HCT116 (cell line): ENCODE results near the gene MFAP3L. TPM values are rescaled to one million over a fixed set of nuclear protein-coding genes. Genes with fewer than 3 reads are reported as not detected.

Source experiments
- ATAC-seq: fragments of 200-7000 bp; cut with Tn5 transposase; 2 replicates; pipeline ENCODE4 v1.9.1; 2020; ENCODE audit warnings: mild to moderate bottlenecking, moderate library complexity
- BruUV-seq: library from RNA; stranded (reverse); fragments of 400-500 nt; replicated peaks from 2 replicates; lab custom pipeline; 2021; lab: Mats Ljungman, UMichigan
- CTCF ChIA-PET: fragments of 300-600 bp; sonication (Branson Sonifier 250); formaldehyde crosslinking; loops from one replicate; lab custom pipeline; 2021; ENCODE audit warnings: antibody characterized with exemption; lab: Charles Lee
- POLR2A ChIA-PET: fragments of 300-600, 350-600 bp; sonication (Branson Sonifier 250); formaldehyde crosslinking; loops from one replicate; lab custom pipeline; 2021; ENCODE audit warnings: antibody characterized with exemption; lab: Charles Lee
- RAD21 ChIA-PET, 2 experiments: fragments of 300-600 bp; sonication (Branson Sonifier 250); formaldehyde crosslinking; loops; one replicate each; lab custom pipeline; 2023; ENCODE audit warnings: low total read pairs in 2 of 2; ENCODE audit not compliant: uncharacterized antibody in 2 of 2, unreplicated experiment in 2 of 2, low non-redundant PET in 1 of 2; lab: Charles Lee
- DNase-seq: peaks from one replicate; pipeline ENCODE4 v3.0.0-alpha.2; 2010; ENCODE audit warnings: low read depth, low spot score
- H2AFZ ChIP-seq: fragments of 200-600 bp; shearing (Covaris generic), sonication (generic); 2 replicates; pipeline ENCODE4 v1.6.1; 2017; ENCODE audit warnings: low read depth, mixed run types, mixed read lengths, antibody characterized with exemption, low read length; ENCODE audit not compliant: poor library complexity, severe bottlenecking
- H3K27ac ChIP-seq: 2 replicates; pipeline ENCODE4 v1.5.1; 2012; ENCODE audit warnings: low read depth, low read length
- H3K27me3 ChIP-seq: fragments of 200-600 bp; sonication (generic); 2 replicates; pipeline ENCODE4 v1.6.1; 2016; ENCODE audit warnings: mixed run types, low read length, mixed read lengths; ENCODE audit not compliant: insufficient read depth
- H3K36me3 ChIP-seq, 2 experiments: fragments of 200-500 bp in 1 of 2; fragments of 200-600 bp in 1 of 2; sonication (Bioruptor generic) in 1 of 2; sonication (generic) in 1 of 2; 2 replicates each; pipeline versions ENCODE4 v1.5.1 to v1.6.1; 2014 to 2016; ENCODE audit warnings: low read length in 2 of 2, inconsistent platforms in 1 of 2, mixed read lengths in 1 of 2, mixed run types in 1 of 2; ENCODE audit not compliant: insufficient read depth in 2 of 2, control insufficient read depth in 1 of 2
- H3K4me1 ChIP-seq, 2 experiments: fragments of 200-600 bp in 1 of 2; sonication (generic) in 1 of 2; 2 replicates each; pipeline versions ENCODE4 v1.5.1 to v1.6.1; 2012 to 2017; ENCODE audit warnings: low read length in 2 of 2, inconsistent platforms in 1 of 2, mild to moderate bottlenecking in 1 of 2, mixed read lengths in 1 of 2, mixed run types in 1 of 2, moderate library complexity in 1 of 2; ENCODE audit not compliant: insufficient read depth in 2 of 2, control insufficient read depth in 1 of 2
- H3K4me2 ChIP-seq: fragments of 200-600 bp; sonication (generic); 2 replicates; pipeline ENCODE4 v1.6.1; 2017; ENCODE audit warnings: mixed run types, low read length, mixed read lengths
- H3K4me3 ChIP-seq, 2 experiments: fragments of 200-600 bp in 1 of 2; sonication (generic) in 1 of 2; replicated peaks in 1 of 2; 2 replicates each; pipeline ENCODE4 v1.5.1; 2011 to 2016; ENCODE audit warnings: low read length in 2 of 2, control low read depth in 1 of 2, low read depth in 1 of 2, mild to moderate bottlenecking in 1 of 2, mixed read lengths in 1 of 2, mixed run types in 1 of 2
- H3K79me2 ChIP-seq: fragments of 200-600 bp; sonication (generic); 2 replicates; pipeline ENCODE4 v1.6.1; 2017; ENCODE audit warnings: mild to moderate bottlenecking, mixed run types, low read length, moderate library complexity, mixed read lengths; ENCODE audit not compliant: insufficient read depth
- H3K9ac ChIP-seq: fragments of 200-600 bp; sonication (generic); 2 replicates; pipeline ENCODE4 v1.6.1; 2016; ENCODE audit warnings: low read length, mixed read lengths
- H3K9me2 ChIP-seq: fragments of 200-600 bp; sonication (generic), shearing (Covaris generic); 2 replicates; pipeline ENCODE4 v1.6.1; 2017; ENCODE audit warnings: mixed run types, mild to moderate bottlenecking, moderate library complexity; ENCODE audit not compliant: insufficient read depth
- H3K9me3 ChIP-seq, 2 experiments: fragments of 200-500 bp in 1 of 2; fragments of 200-600 bp in 1 of 2; sonication (Bioruptor generic) in 1 of 2; sonication (generic) in 1 of 2; 2 replicates each; pipeline ENCODE4 v1.6.1; 2014 to 2017; ENCODE audit warnings: low read length in 2 of 2, mixed read lengths in 2 of 2, inconsistent platforms in 1 of 2, low read depth in 1 of 2, mild to moderate bottlenecking in 1 of 2, mixed run types in 1 of 2, moderate library complexity in 1 of 2; ENCODE audit not compliant: control insufficient read depth in 1 of 2, insufficient read depth in 1 of 2
- H4K20me1 ChIP-seq: fragments of 200-600 bp; sonication (generic), shearing (Covaris generic); 2 replicates; pipeline ENCODE4 v1.6.1; 2017; ENCODE audit warnings: mixed run types, mild to moderate bottlenecking, moderate library complexity; ENCODE audit not compliant: insufficient read depth
- ATF3 ChIP-seq: IDR thresholded peaks from 2 replicates; pipeline ENCODE4 v1.6.1; 2012
- CBX3 ChIP-seq: IDR thresholded peaks from 2 replicates; pipeline ENCODE4 v1.6.1; 2012; ENCODE audit warnings: low read depth
- EGR1 ChIP-seq: IDR thresholded peaks from 2 replicates; pipeline ENCODE4 v1.6.1; 2012; ENCODE audit warnings: low read depth
- ELF1 ChIP-seq: IDR thresholded peaks from 2 replicates; pipeline ENCODE4 v1.6.1; 2012; ENCODE audit warnings: low read depth, borderline replicate concordance
- EZH2 ChIP-seq: fragments of 200-600 bp; sonication (generic); IDR thresholded peaks from 2 replicates; pipeline ENCODE4 v1.6.1; 2017; ENCODE audit warnings: antibody characterized with exemption, mixed run types
- FOSL1 ChIP-seq: IDR thresholded peaks from 2 replicates; pipeline ENCODE4 v1.6.1; 2012; ENCODE audit warnings: low read depth
- JUND ChIP-seq: IDR thresholded peaks from 2 replicates; pipeline ENCODE4 v1.6.1; 2012
- MAX ChIP-seq: IDR thresholded peaks from 2 replicates; pipeline ENCODE4 v1.6.1; 2012
- POLR2A ChIP-seq: IDR thresholded peaks from 2 replicates; pipeline ENCODE4 v1.7.0; 2011; ENCODE audit warnings: borderline replicate concordance; ENCODE audit not compliant: insufficient read depth, insufficient read length; ENCODE audit errors: extremely low read depth
- POLR2AphosphoS5 ChIP-seq: IDR thresholded peaks from 2 replicates; pipeline ENCODE4 v1.6.1; 2011; ENCODE audit warnings: mild to moderate bottlenecking, low read depth, low read length, moderate library complexity
- SIN3A ChIP-seq: IDR thresholded peaks from 2 replicates; pipeline ENCODE4 v1.6.1; 2012; ENCODE audit warnings: low read depth
- SP1 ChIP-seq: IDR thresholded peaks from 2 replicates; pipeline ENCODE4 v1.6.1; 2012; ENCODE audit warnings: low read depth
- SRF ChIP-seq: IDR thresholded peaks from 2 replicates; pipeline ENCODE4 v1.6.1; 2012; ENCODE audit warnings: low read depth
- TCF7L2 ChIP-seq: IDR thresholded peaks from 2 replicates; pipeline ENCODE4 v1.7.0; 2011; ENCODE audit warnings: borderline replicate concordance, inconsistent platforms; ENCODE audit not compliant: insufficient read depth, insufficient read length; ENCODE audit errors: extremely low read depth
- YY1 ChIP-seq: IDR thresholded peaks from 2 replicates; pipeline ENCODE4 v1.6.1; 2011; ENCODE audit warnings: low read length, low read depth, moderate library complexity, mild to moderate bottlenecking; ENCODE audit not compliant: insufficient replicate concordance; ENCODE audit errors: extremely low read depth
- ZFX ChIP-seq: fragments of 450-650 bp; IDR thresholded peaks from 2 replicates; pipeline ENCODE4 v1.6.1; 2017
- ZNF274 ChIP-seq: fragments of 200-500 bp; sonication (Bioruptor generic); IDR thresholded peaks from 2 replicates; pipeline ENCODE4 v1.6.1; 2014; ENCODE audit warnings: mild to moderate bottlenecking, low read depth, low read length, inconsistent platforms
- intact Hi-C: fragments of 100-400 bp; cut with micrococcal nuclease; formaldehyde crosslinking; loops from 2 replicates; pipeline ENCODE4 v1.10.0; 2022
- total RNA-seq: library from RNA; stranded (reverse); gene quantifications from one replicate; pipeline ENCODE4 v1.2.1, GENCODE V29; 2021; ENCODE audit not compliant: unreplicated experiment
- TF ChIP-seq, protein P1 (sequence below), 3 experiments: fragments of 200-600 bp in 1 of 3; sonication (generic) in 1 of 3; IDR thresholded peaks in 2 of 3; conservative IDR thresholded peaks in 1 of 3; 2 replicates each; pipeline ENCODE4 v1.5.1; 2012 to 2017; ENCODE audit warnings: low read depth in 2 of 3, low read length in 2 of 3, antibody characterized with exemption in 1 of 3, borderline replicate concordance in 1 of 3, control low read depth in 1 of 3, mild to moderate bottlenecking in 1 of 3, mixed read lengths in 1 of 3, mixed run types in 1 of 3, moderate library complexity in 1 of 3; ENCODE audit not compliant: insufficient read depth in 1 of 3
- TF ChIP-seq, protein P2 (sequence below): IDR thresholded peaks from 2 replicates; pipeline ENCODE4 v1.6.1; 2011; ENCODE audit warnings: mild to moderate bottlenecking, low read length, moderate library complexity; ENCODE audit not compliant: insufficient replicate concordance; ENCODE audit errors: extremely low read depth

MFAP3L gene
- total RNA-seq, 1 experiment from 2014 or later: 8.4 TPM

DNA sequence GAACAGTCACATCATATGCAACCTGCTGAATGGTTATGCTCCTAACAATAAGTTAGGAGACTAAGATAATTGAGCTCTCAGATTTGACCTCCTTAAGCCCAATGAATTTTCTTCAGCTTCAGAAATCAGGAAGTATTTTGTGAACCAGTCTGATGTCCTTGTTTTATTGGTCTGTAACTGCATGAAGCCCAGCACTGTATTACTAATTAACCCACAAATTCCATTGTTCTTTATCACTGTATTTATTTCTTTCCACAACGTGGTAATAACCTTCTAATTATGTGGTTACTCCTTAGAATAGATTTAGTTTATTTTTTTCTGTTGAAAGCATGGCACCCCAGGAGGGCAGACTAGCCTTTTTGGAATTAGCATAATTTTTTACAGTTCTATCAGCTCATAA is 3.9 kb upstream of the MFAP3L start:
- intact Hi-C loops: no loop called here
- no TSS peak for BruUV-seq
- no peak for TF ChIP-seq YY1
- TF ChIP-seq POLR2AphosphoS5: no peak
- no peak for TF ChIP-seq MAX
- no peak for TF ChIP-seq SRF
- TF ChIP-seq, protein P1, sequence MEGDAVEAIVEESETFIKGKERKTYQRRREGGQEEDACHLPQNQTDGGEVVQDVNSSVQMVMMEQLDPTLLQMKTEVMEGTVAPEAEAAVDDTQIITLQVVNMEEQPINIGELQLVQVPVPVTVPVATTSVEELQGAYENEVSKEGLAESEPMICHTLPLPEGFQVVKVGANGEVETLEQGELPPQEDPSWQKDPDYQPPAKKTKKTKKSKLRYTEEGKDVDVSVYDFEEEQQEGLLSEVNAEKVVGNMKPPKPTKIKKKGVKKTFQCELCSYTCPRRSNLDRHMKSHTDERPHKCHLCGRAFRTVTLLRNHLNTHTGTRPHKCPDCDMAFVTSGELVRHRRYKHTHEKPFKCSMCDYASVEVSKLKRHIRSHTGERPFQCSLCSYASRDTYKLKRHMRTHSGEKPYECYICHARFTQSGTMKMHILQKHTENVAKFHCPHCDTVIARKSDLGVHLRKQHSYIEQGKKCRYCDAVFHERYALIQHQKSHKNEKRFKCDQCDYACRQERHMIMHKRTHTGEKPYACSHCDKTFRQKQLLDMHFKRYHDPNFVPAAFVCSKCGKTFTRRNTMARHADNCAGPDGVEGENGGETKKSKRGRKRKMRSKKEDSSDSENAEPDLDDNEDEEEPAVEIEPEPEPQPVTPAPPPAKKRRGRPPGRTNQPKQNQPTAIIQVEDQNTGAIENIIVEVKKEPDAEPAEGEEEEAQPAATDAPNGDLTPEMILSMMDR (IDR thresholded peaks at IDR 0.05 in 2 of 3, conservative IDR thresholded peaks at IDR 0.05 in 1 of 3; ENCODE audit: borderline replicate concordance in 1 of 3, insufficient read depth in 1 of 3, low read depth in 2 of 3, low read length in 2 of 3): no peak
- no peak for TF ChIP-seq SIN3A
- TF ChIP-seq ZNF274: no peak
- TF ChIP-seq, protein P2, sequence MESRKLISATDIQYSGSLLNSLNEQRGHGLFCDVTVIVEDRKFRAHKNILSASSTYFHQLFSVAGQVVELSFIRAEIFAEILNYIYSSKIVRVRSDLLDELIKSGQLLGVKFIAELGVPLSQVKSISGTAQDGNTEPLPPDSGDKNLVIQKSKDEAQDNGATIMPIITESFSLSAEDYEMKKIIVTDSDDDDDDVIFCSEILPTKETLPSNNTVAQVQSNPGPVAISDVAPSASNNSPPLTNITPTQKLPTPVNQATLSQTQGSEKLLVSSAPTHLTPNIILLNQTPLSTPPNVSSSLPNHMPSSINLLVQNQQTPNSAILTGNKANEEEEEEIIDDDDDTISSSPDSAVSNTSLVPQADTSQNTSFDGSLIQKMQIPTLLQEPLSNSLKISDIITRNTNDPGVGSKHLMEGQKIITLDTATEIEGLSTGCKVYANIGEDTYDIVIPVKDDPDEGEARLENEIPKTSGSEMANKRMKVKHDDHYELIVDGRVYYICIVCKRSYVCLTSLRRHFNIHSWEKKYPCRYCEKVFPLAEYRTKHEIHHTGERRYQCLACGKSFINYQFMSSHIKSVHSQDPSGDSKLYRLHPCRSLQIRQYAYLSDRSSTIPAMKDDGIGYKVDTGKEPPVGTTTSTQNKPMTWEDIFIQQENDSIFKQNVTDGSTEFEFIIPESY: no peak
- TF ChIP-seq EGR1: no peak
- no peak for TF ChIP-seq ZFX
- no peak for TF ChIP-seq EZH2
- TF ChIP-seq ELF1: no peak
- TF ChIP-seq TCF7L2: no peak
- no peak for TF ChIP-seq POLR2A
- no peak for TF ChIP-seq CBX3
- no peak for TF ChIP-seq ATF3
- TF ChIP-seq JUND: no peak
- no peak for TF ChIP-seq SP1
- no peak for TF ChIP-seq FOSL1

More for the DNA sequence above, 3.9 kb upstream of the MFAP3L start:
- Histone ChIP-seq H3K4me3 (no peak overlapping the region), H3K4me1 (peaks cover 2 to 15% of the 10 kb centered on the region in 2 experiments), H2AFZ (no peak overlapping the region), H3K9me2 (no peaks in the 10 kb centered on the region), H3K36me3 (no peaks in the 10 kb centered on the region), H3K9me3 (no peaks in the 10 kb centered on the region), H4K20me1 (no peaks in the 10 kb centered on the region), H3K4me2 (no peak overlapping the region), H3K27ac (no peak overlapping the region), H3K79me2 (no peaks in the 10 kb centered on the region), H3K27me3 (no peaks in the 10 kb centered on the region), H3K9ac (no peak overlapping the region)
- CTCF ChIA-PET: no interaction called here
- ATAC-seq (no peak), DNase-seq (no peak)
- RAD21 ChIA-PET: no interaction called here
- POLR2A ChIA-PET: no interaction called here
